HG02642 (cell line): ENCODE measurements around the gene ZCCHC2.

Experiments used
- ATAC-seq: cut with Tn5 transposase; IDR thresholded peaks from one replicate; pipeline ENCODE4 v1.9.1; 2021; ENCODE audit warnings: mild to moderate bottlenecking; ENCODE audit not compliant: unreplicated experiment, poor library complexity

The ZCCHC2 gene

DNA sequence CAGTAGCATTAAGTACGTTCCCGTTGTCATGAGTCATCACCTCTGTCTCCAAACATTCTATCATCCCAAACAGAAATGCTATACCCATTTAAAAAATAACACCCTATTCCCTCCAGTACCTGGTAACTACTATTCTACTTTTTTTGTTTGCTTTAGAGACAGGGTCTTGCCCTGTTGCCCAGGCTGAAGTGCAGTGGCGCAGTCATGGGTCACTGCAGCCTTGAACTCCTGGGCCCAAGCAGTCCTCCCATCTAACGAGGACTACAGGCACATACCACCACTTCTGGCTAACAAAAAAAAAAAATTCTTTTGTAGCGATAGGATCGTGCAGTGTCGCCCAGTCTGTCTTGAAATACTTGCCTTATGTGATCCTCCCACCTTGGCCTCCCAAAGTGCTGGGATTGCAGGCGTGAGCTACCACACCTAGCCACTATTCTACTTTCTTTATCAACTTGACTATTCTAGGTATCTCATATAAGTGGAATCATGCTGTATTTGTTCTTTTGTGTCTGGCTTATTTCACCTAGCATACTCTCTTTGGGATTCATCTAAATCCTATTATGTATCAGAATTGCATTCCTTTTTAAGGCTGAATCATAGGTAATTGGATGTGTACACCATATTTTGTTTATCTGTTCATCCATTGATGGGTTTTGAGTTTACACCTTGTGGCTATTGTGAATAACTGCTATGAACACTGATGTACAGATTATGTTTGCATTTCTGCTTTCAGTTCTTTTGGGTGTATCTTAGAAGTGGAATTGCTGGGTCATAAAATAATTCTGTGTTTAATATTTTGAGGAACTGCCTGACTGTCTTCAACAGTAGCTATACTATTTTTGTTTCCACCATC lies 14.4 kb downstream of the ZCCHC2 start:
- ATAC-seq, result no peak

DNA sequence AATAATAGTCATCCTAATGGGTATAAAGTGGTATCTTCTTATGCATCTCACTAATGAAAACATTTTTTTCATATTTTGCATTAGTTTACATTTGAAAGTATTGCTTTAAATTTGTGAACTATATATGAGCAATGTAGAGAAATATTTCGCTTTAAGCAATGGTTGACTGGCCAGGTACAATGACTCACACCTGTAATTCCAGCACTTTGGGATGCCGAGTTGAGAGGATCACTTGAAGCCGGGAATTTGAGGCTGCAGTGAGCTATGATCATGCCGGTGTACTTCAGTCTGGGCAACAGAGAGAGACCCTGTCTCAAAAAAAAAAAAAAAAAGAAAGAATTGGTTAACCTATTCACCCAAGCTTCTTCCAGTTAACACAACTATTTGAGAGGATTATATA lies 15.1 kb downstream of the ZCCHC2 start:
- no peak for ATAC-seq

DNA sequence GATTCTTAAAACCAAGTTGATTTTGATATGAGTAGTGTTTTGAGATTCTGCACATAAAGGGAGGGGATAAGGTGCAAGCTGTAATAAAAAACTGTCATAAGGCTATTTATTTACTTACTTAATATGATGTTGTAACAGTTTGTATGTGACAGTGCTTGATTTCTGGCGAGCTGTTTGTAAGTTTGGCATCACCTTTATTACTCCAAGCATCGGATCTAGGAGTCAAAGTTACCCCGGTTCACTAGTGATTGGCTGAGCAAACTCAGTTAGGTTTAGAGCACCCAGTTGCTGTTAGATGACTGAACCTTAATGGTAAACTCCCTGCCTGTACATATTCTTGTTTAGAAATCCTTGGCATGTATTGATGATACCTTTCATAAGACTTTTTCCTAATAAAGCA lies 16.1 kb downstream of the ZCCHC2 start:
- ATAC-seq, result no peak

DNA sequence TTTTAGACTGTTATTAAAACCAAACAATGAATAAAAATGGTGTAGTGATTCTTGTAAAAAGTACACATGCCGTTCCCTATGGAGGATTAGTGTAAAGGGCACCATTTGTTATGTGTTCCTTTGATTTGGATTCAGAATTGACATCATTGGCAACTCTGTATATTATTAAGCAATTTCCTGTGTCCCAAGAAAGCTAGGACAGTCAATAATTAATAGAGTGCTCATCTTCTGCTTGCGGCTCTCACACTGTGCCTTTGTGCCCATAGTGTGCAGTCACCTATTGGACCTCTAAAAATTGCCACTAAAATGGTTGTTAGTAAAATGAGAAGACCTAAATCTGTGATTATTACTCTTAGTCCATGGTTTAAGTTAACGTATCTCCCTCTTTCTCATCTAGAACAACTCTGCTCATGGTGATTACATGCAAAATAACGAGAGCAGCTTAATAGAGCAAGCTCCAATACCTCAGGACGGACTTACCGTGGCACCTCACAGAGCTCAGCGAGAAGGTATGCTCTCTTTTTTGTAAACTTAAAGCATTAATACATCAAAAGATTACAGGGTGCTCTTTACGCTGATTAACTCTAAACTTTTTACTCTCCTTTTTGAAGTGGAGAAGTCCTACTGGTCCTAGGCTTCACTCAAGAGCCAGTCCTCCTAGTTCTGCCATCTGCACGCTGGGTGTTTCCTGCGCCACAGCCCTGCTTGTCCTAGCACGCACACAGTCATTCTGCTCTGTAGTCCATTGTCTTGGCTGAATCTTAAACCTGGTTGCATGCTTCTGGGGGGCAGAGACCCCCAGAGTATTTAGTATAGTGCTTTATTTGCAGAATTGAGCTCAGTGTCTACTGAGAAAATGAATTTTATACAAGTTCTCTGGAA lies 16.7 kb downstream of the ZCCHC2 start:
- no peak for ATAC-seq

DNA sequence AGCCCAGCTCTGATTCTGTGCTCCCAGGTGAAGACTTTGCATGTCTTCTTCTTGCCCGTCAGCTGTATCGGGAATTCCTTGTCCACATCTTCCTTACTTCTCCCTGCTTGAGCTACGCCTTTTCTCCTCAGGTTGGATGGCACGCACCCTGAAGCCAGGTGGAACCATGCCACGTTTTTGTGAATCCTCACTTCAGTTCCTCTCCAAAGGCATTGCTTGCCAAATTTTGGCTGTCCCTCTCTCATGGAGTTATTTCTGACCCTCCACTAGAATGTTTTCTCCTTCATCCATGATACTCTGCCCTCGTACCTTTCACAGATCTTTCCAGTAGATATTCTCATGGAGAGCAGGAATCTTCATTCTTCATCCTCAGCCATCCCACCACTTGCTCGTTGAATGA lies 20.2 kb downstream of the ZCCHC2 start:
- no peak for ATAC-seq

DNA sequence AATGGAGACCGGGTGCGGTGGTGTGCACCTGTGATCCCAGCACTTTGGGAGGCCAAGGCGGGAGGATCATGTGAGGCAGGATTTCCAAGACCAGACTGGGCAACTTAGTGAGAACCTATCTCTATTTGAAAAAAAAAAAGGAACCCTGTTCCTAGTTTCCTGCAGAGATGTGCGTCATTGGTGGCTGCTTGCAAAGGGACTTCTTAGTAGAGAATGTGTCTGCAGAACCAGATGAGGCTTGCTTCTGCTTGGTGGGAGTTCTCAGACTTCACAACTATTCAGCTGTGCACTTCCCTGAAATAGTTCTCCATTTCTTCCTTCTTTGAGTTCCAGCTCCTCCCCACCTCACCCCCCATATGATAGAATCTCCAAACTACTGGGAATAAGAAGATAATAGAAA lies 22.3 kb downstream of the ZCCHC2 start:
- no peak for ATAC-seq

DNA sequence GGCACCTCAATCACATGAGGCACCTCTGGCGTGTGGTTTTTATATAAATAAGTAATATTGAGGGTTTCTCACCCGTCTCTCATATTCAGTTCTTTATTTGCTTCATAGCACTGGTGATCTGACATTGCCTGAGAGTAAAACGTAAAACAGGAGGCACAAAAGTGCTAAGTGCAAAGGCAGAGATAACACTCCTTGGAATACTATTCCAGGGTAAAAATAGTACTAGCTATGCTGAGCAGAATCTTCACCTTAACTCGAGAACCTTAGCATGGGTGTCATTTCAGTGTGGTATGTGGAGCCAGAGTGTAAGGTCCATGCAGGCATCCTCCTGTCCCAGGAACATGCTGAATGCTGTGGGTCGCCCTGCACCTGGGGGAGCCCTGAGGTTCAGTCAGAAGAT lies 26.9 kb downstream of the ZCCHC2 start:
- ATAC-seq, result no peak

DNA sequence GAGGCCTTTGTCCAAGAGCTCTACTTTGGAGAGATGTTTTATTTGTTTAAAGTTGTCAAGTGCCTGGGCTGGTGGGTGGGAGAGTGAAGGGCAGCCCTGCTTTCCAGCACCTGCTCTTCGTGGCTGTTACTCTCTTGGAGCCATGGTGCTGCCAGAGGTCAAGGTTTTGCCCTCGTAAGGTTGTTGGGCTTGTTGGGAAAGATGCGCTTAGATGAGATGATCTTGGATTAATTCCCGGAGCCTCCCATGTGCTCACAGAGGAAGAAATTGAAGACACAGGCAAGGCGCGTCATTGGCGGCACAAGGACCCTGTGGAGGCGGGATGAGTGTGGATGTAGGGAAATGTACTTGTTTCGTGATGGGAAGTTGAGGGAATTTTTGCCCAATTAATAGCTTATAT lies 27.9 kb downstream of the ZCCHC2 start:
- no peak for ATAC-seq

DNA sequence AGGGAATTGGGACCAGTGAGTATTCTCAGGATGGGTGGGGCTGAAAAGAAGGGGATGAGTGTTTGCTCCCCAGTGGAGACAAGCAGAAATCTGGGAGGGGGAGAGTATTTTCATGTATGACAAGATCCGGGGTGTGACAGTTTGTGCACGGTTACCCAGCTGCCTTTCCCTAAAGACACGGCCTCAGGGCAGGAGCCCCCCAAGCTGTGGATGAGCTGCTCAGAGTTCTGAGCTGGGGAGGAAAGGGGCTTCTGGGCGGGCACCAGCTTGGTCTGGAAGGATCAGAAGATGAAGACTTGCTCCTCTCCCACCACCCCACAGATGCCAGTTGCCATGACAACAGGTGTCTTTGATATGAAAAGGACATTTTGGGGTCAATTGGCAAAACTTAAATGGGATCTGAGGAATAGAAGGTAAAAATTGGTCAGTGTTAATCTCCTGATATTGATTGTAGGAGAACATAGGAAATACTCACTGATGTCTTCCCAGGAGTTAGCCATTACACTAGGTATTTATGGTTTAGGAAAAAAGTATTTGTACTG lies 29.2 kb downstream of the ZCCHC2 start:
- no peak for ATAC-seq

DNA sequence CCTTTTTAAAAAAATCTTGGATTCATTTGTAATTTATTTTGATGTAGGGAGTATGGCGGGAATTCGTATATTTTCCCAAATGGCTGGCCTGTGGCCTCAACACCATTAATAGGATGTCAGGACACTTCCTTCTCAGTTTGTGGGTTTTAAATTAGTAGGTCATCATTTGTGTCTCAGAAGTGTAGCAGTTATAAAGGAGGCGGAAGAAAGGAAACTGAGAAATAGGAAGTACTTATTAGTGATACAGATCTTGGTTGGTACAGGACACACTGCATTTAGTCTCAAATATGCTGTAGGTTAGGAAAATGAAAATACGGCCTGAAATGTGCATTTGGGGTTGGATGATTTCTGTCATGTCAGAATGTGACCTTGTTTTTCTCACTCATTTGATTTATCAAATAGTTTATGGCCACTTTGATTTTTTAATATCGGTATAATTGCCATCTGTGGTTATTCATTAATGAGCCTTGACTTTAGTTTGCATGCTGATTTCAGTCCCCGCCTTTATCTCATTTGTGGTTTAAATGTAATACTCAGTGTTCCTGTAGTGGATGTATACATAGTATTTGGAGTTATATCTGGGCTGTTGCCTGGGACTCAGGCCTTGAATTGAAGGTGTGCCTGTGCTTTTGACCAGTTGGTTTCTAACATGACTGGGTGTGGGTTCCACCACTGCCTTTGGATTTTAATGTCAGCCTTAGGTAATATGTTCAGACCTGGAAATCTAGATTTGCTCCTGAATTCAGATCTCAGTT lies 31.4 kb downstream of the ZCCHC2 start:
- ATAC-seq, result no peak

DNA sequence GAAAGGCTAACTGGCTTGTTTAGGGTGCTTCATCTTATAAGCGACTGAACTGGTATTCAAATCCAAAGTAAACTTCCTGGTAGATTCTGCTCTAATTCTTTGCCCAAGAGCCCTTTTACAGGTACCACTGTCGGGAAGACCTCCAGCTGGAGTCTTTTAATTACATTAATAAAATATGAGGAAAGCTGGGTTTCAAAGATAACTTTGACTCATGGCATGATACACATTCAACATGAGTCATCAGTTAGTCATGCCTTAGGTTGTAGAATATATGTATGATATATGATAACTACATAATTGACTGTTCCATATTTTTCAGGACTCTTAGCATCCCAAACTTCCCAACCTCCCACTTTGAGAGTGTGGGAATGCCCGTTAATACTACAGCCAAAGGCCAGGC lies 32.3 kb downstream of the ZCCHC2 start:
- no peak for ATAC-seq

DNA sequence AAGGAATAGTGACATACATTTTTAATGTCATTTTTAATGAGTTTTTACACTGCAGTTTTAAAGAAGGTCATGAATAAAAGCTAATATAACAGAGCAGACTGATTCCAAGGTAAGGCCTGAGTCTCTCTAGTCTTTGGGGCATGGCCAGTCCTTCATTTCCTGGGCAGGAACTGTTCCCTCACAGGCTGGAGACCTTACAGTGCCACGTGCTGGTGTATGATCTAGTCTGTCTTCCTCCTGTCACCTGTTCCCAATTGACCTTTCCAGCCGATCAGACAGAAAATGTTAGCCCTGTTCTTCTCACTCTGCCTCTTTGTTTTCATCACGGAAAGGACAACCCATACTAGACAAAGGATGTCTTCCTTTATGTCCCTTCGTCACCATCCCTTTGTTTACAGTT lies 33.6 kb downstream of the ZCCHC2 start:
- no peak for ATAC-seq

DNA sequence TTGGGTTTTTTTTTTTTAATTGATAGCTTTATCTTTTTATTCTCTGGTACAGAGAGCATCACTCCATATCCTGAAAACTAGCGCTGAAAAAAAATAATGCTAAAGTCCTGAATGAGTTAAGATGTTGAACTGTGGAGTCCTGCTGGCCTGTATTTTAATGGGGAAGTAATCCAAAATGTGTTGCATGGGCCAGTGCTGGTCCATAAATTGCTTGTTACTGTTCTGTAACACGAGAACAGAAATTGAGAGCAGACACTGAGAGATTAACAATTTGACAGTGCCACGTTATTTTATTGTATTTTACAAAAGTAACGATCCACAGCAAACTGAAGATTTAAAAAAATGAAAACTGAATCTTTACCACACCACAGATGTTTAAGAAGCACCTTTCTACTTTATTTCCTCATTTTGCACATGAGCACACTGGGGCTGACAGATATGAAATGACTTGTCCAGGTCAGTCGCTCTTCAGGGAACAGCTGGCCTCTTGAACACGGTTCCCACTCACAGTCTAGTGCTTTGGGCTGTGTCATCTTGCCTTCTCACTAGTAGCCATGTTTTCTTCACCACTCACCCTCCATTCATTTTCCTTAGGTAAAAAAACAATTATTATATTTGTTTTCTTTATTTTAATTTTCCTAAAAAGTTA lies 35.3 kb downstream of the ZCCHC2 start:
- ATAC-seq, result no peak

DNA sequence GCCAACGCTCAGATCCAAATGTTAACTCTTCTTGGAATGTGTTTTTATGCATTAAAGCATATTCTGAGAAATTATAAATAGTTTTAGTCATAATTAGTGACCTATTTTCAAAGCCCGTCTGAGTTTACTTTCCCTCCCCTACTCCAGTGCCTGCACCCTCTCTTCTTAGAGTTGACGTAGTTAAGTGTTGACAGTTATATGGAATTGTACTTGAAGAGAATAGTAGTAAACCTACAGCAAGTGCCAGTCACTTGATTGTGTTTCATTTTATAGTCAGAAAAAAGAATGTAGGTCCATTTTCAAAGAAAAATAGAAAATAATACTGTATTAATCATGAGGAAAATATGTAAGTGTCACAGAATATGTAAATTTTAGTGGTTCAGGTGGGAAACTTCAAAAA lies 41.2 kb downstream of the ZCCHC2 start:
- no peak for ATAC-seq

DNA sequence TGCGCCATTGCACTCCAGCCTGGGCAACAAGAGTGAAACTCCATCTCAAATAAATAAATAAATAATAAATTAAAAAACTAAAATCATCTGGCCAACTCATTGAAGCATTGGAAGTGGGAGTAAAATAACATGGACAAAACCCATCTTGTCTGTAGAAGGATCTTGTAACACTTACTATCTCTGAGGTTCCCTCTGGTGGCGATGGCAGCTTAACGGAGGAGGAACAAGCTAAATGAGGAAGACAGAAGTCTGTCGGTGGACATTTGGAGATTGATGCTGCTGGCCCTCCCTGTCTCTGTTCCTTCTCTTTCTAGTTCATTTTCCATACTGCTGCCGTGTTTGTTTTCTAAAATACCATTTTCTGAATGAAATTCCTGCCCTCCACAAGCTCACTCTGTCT lies 43.4 kb downstream of the ZCCHC2 start:
- ATAC-seq, result no peak

DNA sequence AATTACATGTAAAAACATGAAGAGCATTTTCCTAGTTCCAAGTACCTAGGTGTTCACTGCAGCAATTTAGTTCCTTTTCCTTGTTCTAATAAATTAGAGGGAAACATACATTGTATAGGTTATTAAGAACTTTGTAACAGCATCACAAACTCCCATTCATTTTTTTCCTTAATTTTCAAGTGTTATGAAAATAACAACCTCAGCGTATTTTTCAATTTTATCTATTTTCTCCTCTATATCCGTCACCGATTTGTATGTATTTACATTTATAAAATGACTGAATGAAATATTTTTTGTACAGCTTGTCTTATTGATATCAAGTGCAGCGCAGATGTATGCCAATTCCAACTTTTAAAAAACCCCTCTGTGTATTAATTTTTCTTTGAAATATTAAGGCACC lies 44.0 kb downstream of the ZCCHC2 start:
- no peak for ATAC-seq

DNA sequence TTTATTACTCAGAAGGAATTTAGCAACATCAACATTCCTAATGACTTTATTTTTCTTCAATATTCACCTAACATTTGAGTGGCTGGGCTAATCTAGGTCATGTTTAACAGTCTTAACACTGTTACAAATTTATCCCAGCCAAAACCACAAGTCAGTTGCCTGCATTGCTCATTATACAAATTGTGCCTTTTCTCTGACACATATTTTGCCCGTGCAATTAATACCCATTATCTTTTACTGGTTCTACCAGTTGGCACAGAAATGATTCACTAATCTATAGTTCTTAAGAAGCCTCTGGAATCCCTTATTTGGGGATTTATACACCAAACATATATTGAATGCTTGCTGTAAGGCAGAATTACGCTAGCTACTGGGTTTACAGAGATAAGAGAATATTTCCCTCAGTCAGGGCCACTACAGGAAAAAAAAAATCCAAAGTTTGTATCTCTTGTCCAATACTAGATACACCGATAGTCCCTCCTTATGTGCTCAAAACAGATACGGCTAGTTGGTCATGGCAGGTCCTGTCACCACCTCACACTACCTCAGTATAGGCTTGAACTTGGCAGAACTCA lies 46.3 kb downstream of the ZCCHC2 start:
- no peak for ATAC-seq

DNA sequence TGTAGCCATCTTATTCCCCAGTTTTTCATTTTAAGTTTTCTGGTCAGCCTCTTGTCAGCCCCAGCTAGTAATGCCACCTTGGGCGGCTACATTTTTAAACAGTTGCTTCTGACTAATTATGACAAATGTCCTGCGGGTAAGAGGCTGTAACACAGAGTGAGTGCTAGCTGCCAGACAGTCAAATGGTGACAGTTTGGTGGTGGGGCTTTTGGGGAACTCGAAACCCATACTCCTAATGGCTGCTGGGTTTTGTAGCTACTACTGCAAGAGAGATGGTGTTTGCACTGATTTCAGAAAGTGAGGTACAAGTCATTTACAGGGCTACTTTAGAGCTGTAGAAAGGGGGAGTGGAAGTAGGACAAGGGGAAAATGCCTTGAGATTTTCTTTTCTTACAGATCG lies 48.2 kb downstream of the ZCCHC2 start:
- no peak for ATAC-seq

DNA sequence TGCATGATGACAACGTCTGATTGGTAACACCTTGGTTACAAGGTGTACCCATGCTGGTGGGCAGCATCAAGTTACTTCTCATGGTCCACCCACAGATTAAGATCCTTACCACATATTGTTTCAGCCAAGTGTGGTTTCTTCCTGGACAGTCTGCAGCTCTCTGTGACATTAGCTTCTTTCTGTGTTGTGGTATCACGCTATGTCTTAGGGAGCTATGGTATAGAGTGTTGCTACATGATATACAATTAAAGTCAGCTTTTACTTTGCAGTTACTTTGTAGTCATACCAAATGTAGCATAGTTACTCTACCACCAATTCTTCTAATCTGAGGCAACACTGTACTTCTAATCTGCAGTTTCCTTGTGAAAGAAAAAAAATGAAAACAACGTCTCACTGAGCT lies 48.8 kb downstream of the ZCCHC2 start:
- ATAC-seq, result no peak

DNA sequence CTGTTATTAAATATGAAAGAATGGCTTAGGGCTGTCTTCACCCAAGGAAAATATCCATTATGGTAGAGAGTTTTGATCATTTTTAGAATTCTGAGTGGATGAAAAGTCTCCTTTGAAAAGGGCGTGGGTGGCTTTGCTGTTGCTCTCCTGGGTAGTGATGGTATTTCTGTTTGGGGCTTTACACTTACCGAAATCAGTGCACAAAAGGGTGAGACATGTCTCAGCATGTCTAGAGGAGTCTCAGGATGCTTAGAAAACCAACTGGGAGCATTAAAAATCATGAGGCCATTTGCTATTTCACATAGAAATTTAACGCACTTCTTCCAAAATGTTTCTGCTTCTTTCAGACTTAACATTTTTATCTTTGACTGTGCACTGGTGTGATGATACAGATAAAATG lies 49.6 kb downstream of the ZCCHC2 start:
- ATAC-seq, result no peak
